ENCODE data around the gene HIBADH. TPM values are rescaled to one million over a fixed set of nuclear protein-coding genes. Genes with fewer than 3 reads are reported as not detected.

The HIBADH gene
- total RNA-seq, 1 experiment from 2014 or later, result 51.5 TPM

DNA sequence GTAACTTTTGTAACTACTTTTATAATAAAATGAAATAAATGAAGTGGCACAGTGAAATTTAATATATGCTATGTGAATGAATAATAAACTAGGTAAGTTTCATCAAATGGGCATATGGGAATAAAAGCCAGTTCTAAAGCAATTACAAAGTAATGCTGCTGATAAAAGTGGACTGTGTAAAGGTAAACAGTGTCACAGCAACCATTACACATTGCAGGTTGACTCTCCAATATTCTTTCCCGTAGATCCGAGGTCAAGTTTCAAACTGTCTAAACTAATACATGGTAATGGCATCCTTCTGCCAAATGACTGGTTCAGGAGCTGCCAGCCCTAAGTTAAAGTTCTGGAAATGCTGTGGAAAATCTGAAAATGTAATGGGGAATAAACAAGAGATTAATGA lies 6.0 kb downstream of the HIBADH start:
- Mint-ChIP-seq H3K36me3 (ENCODE audit: insufficient read depth, unreplicated experiment) (peaks cover 10% of the 10 kb centered on the region), H3K9me3 (ENCODE audit: unreplicated experiment) (no peaks in the 10 kb centered on the region), H3K4me1 (ENCODE audit: insufficient read depth, unreplicated experiment) (peaks cover 14% of the 10 kb centered on the region), H3K4me3 (ENCODE audit: unreplicated experiment) (no peak overlapping the region), H3K27me3 (ENCODE audit: insufficient read depth, unreplicated experiment) (no peaks in the 10 kb centered on the region), H3K27ac (ENCODE audit: low read depth, unreplicated experiment) (no peak overlapping the region)
- TF ChIP-seq, protein P1, sequence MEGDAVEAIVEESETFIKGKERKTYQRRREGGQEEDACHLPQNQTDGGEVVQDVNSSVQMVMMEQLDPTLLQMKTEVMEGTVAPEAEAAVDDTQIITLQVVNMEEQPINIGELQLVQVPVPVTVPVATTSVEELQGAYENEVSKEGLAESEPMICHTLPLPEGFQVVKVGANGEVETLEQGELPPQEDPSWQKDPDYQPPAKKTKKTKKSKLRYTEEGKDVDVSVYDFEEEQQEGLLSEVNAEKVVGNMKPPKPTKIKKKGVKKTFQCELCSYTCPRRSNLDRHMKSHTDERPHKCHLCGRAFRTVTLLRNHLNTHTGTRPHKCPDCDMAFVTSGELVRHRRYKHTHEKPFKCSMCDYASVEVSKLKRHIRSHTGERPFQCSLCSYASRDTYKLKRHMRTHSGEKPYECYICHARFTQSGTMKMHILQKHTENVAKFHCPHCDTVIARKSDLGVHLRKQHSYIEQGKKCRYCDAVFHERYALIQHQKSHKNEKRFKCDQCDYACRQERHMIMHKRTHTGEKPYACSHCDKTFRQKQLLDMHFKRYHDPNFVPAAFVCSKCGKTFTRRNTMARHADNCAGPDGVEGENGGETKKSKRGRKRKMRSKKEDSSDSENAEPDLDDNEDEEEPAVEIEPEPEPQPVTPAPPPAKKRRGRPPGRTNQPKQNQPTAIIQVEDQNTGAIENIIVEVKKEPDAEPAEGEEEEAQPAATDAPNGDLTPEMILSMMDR (IDR thresholded peaks at IDR 0.05; ENCODE audit: unreplicated experiment), result no peak
- POLR2A ChIA-PET, result interaction anchor here (0.6 to 8.4 kb wide), 6 partner anchors 10 to 1543 kb away, joined by 3 to 180 read pairs (median 5); partner anchors contain the start of gene TAX1BP1
- BruUV-seq (replicated peaks), result no TSS peak
- no peak for DNase-seq (ENCODE audit: unreplicated experiment)
- CTCF ChIA-PET, result interaction anchor here (0.6 kb wide), 1 partner anchor 314 kb away, joined by 3 read pairs; no protein-coding TSS in a partner anchor
- intact Hi-C loops (cut with micrococcal nuclease), result no loop called here

DNA sequence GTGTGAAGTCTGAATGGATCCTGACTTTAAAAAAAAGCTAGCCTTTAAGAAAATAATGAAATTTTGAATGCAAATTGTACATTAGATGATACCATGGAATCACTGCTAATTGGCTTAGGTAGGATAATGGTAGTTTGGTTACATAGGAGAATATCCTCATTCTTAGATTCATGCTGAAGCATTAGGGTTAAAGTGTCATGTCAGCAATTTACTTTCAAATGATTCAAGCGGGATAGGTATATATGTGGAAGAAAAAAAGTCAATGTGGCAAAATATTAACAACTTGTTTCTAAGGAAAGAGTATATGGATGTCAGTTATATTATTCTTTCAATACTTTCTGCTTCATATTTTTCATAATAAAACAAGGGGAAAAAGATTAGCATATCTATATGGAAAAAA lies 7.5 kb downstream of the HIBADH start:
- TF ChIP-seq, protein P1 (IDR thresholded peaks at IDR 0.05; ENCODE audit: unreplicated experiment), result no peak
- intact Hi-C loops (cut with micrococcal nuclease), result no loop called here
- no peak for DNase-seq (ENCODE audit: unreplicated experiment)
- no peaks in the 10 kb centered on the region for H3K9me3 Mint-ChIP-seq (ENCODE audit: unreplicated experiment)
- POLR2A ChIA-PET, result interaction anchor here (1.1 to 4.7 kb wide), 2 partner anchors 11 to 85 kb away, joined by 5 to 20 read pairs; partner anchors contain the start of gene TAX1BP1
- CTCF ChIA-PET, result interaction anchor here (0.6 kb wide), 1 partner anchor 15 kb away, joined by 3 read pairs; no protein-coding TSS in a partner anchor
- H3K4me1 Mint-ChIP-seq (ENCODE audit: insufficient read depth, unreplicated experiment), result peaks cover 17% of the 10 kb centered on the region
- H3K4me3 Mint-ChIP-seq (ENCODE audit: unreplicated experiment), result no peak overlapping the region
- no peaks in the 10 kb centered on the region for H3K27me3 Mint-ChIP-seq (ENCODE audit: insufficient read depth, unreplicated experiment)
- no TSS peak for BruUV-seq (replicated peaks)
- no peak overlapping the region for H3K27ac Mint-ChIP-seq (ENCODE audit: low read depth, unreplicated experiment)
- H3K36me3 Mint-ChIP-seq (ENCODE audit: insufficient read depth, unreplicated experiment), result peaks cover 10% of the 10 kb centered on the region

DNA sequence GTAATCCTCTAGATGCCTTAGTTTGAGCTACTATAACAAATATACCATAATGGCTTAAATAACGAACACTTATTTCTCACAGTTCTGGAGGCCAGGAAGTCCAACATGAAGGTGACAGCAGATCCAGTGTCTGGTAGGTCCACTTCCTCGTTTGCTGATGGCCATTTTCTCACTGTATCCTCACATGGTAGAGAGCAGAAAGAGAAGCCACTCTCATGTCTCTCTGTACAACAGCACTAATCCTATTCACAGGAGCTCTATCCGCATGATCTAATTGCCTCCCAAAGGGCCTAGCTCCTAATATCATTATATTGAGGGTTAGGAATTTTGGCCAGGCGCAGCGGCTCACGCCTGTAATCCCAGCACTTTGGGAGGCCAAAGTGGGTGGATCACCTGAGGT lies 10.2 kb downstream of the HIBADH start:
- no TSS peak for BruUV-seq (replicated peaks)
- intact Hi-C loops (cut with micrococcal nuclease), result no loop called here

DNA sequence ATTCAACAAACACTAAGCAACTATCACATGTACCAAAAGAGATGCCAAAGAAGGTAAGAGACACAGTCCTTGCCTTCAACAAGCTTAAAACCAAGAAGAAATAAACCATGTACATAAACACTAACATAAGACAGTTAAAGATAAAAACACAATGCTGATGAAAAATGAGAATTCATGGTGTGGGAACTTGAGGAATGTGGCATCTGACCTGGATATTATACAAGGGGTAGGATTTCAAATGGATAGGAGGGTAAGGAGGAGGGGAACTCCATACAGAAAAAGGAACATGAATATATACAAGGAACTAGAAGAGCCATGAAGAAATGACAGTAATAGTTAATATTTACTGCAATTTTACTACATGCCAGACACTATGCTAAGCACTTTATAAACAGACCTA lies 11.0 kb downstream of the HIBADH start:
- CTCF ChIA-PET, result interaction anchor here (1.3 kb wide), 2 partner anchors 17 to 442 kb away, joined by 3 read pairs; no protein-coding TSS in a partner anchor
- POLR2A ChIA-PET, result interaction anchor here (2.1 to 4.7 kb wide), 2 partner anchors 10 to 89 kb away, joined by 9 to 20 read pairs; partner anchors contain the start of genes HIBADH and TAX1BP1
- H3K9me3 Mint-ChIP-seq (ENCODE audit: unreplicated experiment), result no peaks in the 10 kb centered on the region
- TF ChIP-seq, protein P1 (IDR thresholded peaks at IDR 0.05; ENCODE audit: unreplicated experiment), result no peak
- peaks cover 25% of the 10 kb centered on the region for H3K4me1 Mint-ChIP-seq (ENCODE audit: insufficient read depth, unreplicated experiment)
- intact Hi-C loops (cut with micrococcal nuclease), result no loop called here
- H3K36me3 Mint-ChIP-seq (ENCODE audit: insufficient read depth, unreplicated experiment), result peaks cover 20% of the 10 kb centered on the region
- BruUV-seq (replicated peaks), result no TSS peak
- no peak for DNase-seq (ENCODE audit: unreplicated experiment)
- H3K27me3 Mint-ChIP-seq (ENCODE audit: insufficient read depth, unreplicated experiment), result no peaks in the 10 kb centered on the region
- H3K27ac Mint-ChIP-seq (ENCODE audit: low read depth, unreplicated experiment), result no peak overlapping the region
- no peak overlapping the region for H3K4me3 Mint-ChIP-seq (ENCODE audit: unreplicated experiment)

More for the DNA sequence above, 10.2 kb downstream of the HIBADH start:
- Mint-ChIP-seq H3K9me3 (ENCODE audit: unreplicated experiment) (no peaks in the 10 kb centered on the region), H3K27ac (ENCODE audit: low read depth, unreplicated experiment) (no peak overlapping the region), H3K27me3 (ENCODE audit: insufficient read depth, unreplicated experiment) (no peaks in the 10 kb centered on the region), H3K4me1 (ENCODE audit: insufficient read depth, unreplicated experiment) (peaks cover 26% of the 10 kb centered on the region), H3K36me3 (ENCODE audit: insufficient read depth, unreplicated experiment) (peaks cover 17% of the 10 kb centered on the region), H3K4me3 (ENCODE audit: unreplicated experiment) (no peak overlapping the region)
- ChIA-PET POLR2A (interaction anchor here (2.7 to 4.7 kb wide), 2 partner anchors 10 to 88 kb away, joined by 19 to 20 read pairs; partner anchors contain the start of genes HIBADH and TAX1BP1), CTCF (interaction anchor here (1.0 to 1.3 kb wide), 3 partner anchors 18 to 443 kb away, joined by 3 read pairs; no protein-coding TSS in a partner anchor)
- DNase-seq (ENCODE audit: unreplicated experiment), result no peak
- TF ChIP-seq, protein P1 (IDR thresholded peaks at IDR 0.05; ENCODE audit: unreplicated experiment), result no peak
